ENCODE measurements around the gene MTFMT.

GRCh38 chr15:65028921-65029735 lies at the start of gene MTFMT:
- TF ChIP-seq POLR2A (IDR thresholded peaks at IDR 0.05; ENCODE audit: low read depth, low read length) (0 out of 2 replicates have a peak, but pooled peaks have one; percentile 44), CTCF (conservative IDR thresholded peaks at IDR 0.05; ENCODE audit: low read depth, low read length) (no peak), MAFK (IDR thresholded peaks at IDR 0.05; ENCODE audit: low read depth, low read length) (no peak)

Measured in IMR-90 (cell line).